Measurements from ENCODE around the gene STK26.
"Not testable (repeated sequence)": the region's sequence is repeated elsewhere in the genome, so short reads cannot be mapped to it uniquely, and the experiment has no call there.

DNA sequence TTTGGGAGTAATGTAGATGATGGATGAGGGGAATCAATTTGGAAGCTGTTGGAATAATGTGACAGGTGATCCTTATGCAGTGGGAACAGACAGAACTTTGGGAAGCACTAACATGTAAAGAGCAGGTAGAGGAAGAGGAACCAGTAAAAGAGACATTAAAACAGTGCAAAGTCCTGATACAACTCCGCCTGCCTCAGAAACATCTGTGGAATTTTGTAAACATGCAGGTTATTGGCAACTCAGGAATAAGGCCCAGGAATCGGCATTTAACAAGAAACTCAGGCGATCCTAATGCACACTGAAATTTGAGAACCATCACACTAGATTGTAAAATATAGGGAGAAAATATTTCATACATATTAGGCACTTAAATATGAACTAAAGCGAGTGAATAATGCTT lies 75.6 kb downstream of the STK26 start:
- not testable (repeated sequence) for TF ChIP-seq ZBTB2 (CRISPR knock-in tag; IDR thresholded peaks at IDR 0.05; ENCODE audit: low read depth); ZNF274 (CRISPR knock-in tag; IDR thresholded peaks at IDR 0.05); DRAP1 (CRISPR knock-in tag; IDR thresholded peaks at IDR 0.05); KLF16 (CRISPR knock-in tag; IDR thresholded peaks at IDR 0.05); RFX5 (IDR thresholded peaks at IDR 0.05; ENCODE audit: low read depth, low read length); CENPX (CRISPR knock-in tag; IDR thresholded peaks at IDR 0.05); ZKSCAN8 (CRISPR knock-in tag; IDR thresholded peaks at IDR 0.05; ENCODE audit: borderline replicate concordance); HMG20A (CRISPR knock-in tag; IDR thresholded peaks at IDR 0.05; ENCODE audit: borderline replicate concordance); ATF7 (IDR thresholded peaks at IDR 0.05); ATF7 (CRISPR knock-in tag; IDR thresholded peaks at IDR 0.05)
